GM12878 (cell line): ENCODE data around the gene LIX1L.

ENCODE experiments used
- CBX5 ChIP-seq: sonication (generic); IDR thresholded peaks from 2 replicates; pipeline ENCODE4 v1.6.1; 2016; ENCODE audit warnings: low read depth, moderate library complexity, mild to moderate bottlenecking, inconsistent platforms
- CHD2 ChIP-seq: IDR thresholded peaks from 2 replicates; pipeline ENCODE4 v1.6.1; 2011; ENCODE audit warnings: low read depth, low read length, improper control_type of control experiment, borderline replicate concordance
- EZH2 ChIP-seq: IDR thresholded peaks from 2 replicates; pipeline ENCODE4 v1.6.1; 2012; ENCODE audit warnings: low read depth, mild to moderate bottlenecking, control low read depth, inconsistent platforms, low read length, borderline replicate concordance; ENCODE audit not compliant: control insufficient read depth
- MYC ChIP-seq: IDR thresholded peaks from 2 replicates; pipeline ENCODE4 v1.6.1; 2011; ENCODE audit warnings: mild to moderate bottlenecking, low read length, moderate library complexity, inconsistent platforms; ENCODE audit not compliant: insufficient read depth, insufficient replicate concordance, insufficient read length, severe bottlenecking
- PRDM15 ChIP-seq: fragments of 450-650 bp; formaldehyde crosslinking; IDR thresholded peaks from 2 replicates; pipeline ENCODE4 v1.4.0; 2020; ENCODE audit warnings: mild to moderate bottlenecking, moderate library complexity
- SUZ12 ChIP-seq: fragments of 200-600 bp; sonication (generic); IDR thresholded peaks from one replicate; pipeline ENCODE4 v1.6.1; 2018; ENCODE audit warnings: antibody characterized with exemption, mild to moderate bottlenecking; ENCODE audit not compliant: unreplicated experiment
- ZNF24 ChIP-seq: fragments of 450-650 bp; IDR thresholded peaks from 2 replicates; pipeline ENCODE4 v1.6.1; 2017; ENCODE audit warnings: antibody characterized with exemption, mild to moderate bottlenecking

- TF ChIP-seq PRDM15 (CRISPR knock-in tag) (no peak), CHD2 (no peak), CBX5 (no peak), ZNF24 (no peak), EZH2 (no peak), SUZ12 (no peak), MYC (no peak)
Observed at GRCh38 chr1:145986551-145986950, 28.7 kb upstream of the LIX1L start.
